Type B pancreatic cell (in vitro differentiated cells): ENCODE measurements around the gene MTURN. TPM values are rescaled to one million over a fixed set of nuclear protein-coding genes. Genes with fewer than 3 reads are reported as not detected.

ENCODE experiments used
- DNase-seq: peaks from one replicate; pipeline ENCODE4 v3.0.0; 2021; ENCODE audit warnings: mixed read lengths; ENCODE audit not compliant: unreplicated experiment; ENCODE audit errors: extremely low spot score
- H3K27ac Mint-ChIP-seq: 2 replicates; pipeline ENCODE4 v1.8.0; 2021; ENCODE audit warnings: mild to moderate bottlenecking, mixed read lengths
- H3K27me3 Mint-ChIP-seq: 2 replicates; pipeline ENCODE4 v1.8.0; 2021; ENCODE audit warnings: mixed read lengths
- H3K36me3 Mint-ChIP-seq: 2 replicates; pipeline ENCODE4 v1.8.0; 2021; ENCODE audit warnings: mixed read lengths
- H3K4me1 Mint-ChIP-seq: one replicate; pipeline ENCODE4 v1.8.0; 2021; ENCODE audit warnings: mixed read lengths; ENCODE audit not compliant: unreplicated experiment
- H3K4me3 Mint-ChIP-seq: 2 replicates; pipeline ENCODE4 v1.8.0; 2021; ENCODE audit warnings: mild to moderate bottlenecking, mixed read lengths
- H3K9me3 Mint-ChIP-seq: 2 replicates; pipeline ENCODE4 v1.8.0; 2021; ENCODE audit warnings: mixed read lengths
- total RNA-seq: library from RNA; stranded (reverse); gene quantifications from 2 replicates; pipeline ENCODE4 v1.2.1, GENCODE V29; 2021; ENCODE audit warnings: low replicate concordance
- TF ChIP-seq, protein P1 (sequence below): fragments of 200-600 bp; sonication (generic); conservative IDR thresholded peaks from 2 replicates; pipeline ENCODE4 v1.5.0; 2021; ENCODE audit warnings: antibody characterized with exemption, mild to moderate bottlenecking

Gene MTURN
- total RNA-seq, 1 donor from 2014 or later, result 23.3 TPM

DNA sequence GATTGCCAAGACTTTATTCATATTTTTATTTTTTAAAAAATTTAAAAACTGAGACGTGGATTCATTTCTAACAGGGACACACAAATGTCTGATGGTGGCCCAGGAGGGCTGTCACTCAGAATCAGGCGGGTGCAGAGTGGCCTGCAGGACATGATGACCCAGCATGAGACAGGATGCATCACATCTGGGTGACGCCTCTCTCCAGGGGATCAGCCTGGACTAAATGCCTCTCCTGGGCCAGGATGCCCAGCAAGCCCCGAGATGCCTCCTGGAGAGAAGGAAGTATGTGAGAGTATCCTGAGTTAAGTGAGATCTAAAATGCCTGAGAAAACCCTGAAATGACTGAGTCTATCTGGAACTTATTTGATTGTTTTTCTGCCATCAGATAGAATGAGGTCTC, 16.9 kb upstream of the MTURN start:
- peaks cover 8% of the 10 kb centered on the region for H3K9me3 Mint-ChIP-seq
- DNase-seq, result no peak
- H3K4me3 Mint-ChIP-seq, result no peak overlapping the region
- no peak overlapping the region for H3K27ac Mint-ChIP-seq
- TF ChIP-seq, protein P1, sequence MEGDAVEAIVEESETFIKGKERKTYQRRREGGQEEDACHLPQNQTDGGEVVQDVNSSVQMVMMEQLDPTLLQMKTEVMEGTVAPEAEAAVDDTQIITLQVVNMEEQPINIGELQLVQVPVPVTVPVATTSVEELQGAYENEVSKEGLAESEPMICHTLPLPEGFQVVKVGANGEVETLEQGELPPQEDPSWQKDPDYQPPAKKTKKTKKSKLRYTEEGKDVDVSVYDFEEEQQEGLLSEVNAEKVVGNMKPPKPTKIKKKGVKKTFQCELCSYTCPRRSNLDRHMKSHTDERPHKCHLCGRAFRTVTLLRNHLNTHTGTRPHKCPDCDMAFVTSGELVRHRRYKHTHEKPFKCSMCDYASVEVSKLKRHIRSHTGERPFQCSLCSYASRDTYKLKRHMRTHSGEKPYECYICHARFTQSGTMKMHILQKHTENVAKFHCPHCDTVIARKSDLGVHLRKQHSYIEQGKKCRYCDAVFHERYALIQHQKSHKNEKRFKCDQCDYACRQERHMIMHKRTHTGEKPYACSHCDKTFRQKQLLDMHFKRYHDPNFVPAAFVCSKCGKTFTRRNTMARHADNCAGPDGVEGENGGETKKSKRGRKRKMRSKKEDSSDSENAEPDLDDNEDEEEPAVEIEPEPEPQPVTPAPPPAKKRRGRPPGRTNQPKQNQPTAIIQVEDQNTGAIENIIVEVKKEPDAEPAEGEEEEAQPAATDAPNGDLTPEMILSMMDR, result no peak
- peaks cover 8% of the 10 kb centered on the region for H3K36me3 Mint-ChIP-seq
- no peaks in the 10 kb centered on the region for H3K27me3 Mint-ChIP-seq
- no peaks in the 10 kb centered on the region for H3K4me1 Mint-ChIP-seq

DNA sequence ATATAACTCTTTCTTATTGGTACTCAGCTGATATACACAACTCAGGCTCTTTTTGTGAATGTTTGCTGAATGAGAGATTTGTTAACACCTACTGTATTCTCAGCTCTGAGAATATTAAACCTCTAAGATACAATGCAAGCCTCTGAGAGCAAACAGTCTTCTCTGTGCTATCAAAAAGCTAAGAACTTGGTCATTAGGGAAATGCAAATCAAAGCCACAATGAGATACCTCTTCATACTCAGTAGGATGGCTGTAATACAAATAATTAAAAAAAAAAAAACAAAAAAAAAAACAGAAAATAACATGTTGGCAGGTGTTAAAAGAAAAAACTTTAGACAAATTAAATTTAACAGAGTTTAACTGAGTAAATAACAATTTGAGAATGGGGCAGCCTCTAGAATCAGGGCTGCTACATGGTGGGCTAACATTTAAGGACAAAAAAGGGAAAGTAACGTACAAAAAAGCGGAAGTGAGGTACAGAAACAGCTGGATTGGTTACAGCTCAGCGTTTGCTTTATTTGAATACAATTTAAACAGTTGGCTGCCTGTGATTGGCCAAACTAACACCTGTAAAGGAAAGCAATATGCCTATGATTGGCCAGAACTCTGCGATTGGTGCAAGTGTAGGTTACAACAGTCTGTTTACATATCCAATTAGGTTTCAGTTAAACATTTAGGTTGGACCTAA, 14.8 kb upstream of the MTURN start:
- TF ChIP-seq, protein P1, result no peak
- H3K9me3 Mint-ChIP-seq, result no peaks in the 10 kb centered on the region

DNA sequence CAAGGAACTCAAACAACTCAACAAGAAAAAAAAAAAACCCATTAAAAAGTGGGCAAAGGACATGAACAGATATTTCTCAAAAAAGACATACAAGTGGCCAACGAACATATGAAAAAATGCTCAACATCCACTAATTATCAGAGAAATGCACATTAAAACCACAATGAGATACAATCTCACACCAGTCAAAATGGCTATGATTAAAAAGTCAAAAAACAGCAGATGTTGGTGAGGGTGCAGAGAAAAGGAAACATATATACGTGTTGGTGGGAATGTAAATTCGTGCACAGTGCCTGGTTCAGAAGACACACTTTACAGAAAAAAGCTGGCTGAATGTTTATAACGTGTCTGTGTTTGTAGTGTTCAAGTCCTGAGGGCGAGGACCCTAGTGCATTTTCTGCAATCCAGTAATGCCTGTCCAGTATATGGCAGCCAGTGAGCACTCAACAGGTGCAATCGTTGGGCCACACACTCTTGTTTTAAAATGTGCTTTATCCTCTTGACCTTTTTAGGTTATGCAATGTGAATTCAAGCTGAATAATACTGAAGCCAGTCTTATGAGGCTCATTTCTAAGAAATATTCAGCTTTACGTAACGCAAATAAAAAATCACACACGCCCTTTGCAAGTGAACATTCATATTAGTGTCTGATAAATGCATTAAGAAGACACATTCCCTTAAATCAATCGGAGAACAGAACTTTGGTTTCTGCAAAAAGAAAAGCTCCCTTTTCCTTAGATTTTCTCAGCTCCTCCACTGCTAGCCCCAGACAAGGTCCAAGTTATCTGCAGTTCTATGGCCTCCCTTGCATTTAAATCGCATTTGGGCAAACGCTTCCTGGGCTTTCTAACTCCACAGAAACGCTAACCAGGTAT, 813 bp upstream of the MTURN start:
- peak overlapping the region; percentile 91 for H3K4me3 Mint-ChIP-seq
- H3K27ac Mint-ChIP-seq, result peak overlapping the region; percentile 91
- TF ChIP-seq, protein P1, result no peak
- DNase-seq, result no peak
- no peaks in the 10 kb centered on the region for H3K27me3 Mint-ChIP-seq
- no peaks in the 10 kb centered on the region for H3K9me3 Mint-ChIP-seq
- H3K36me3 Mint-ChIP-seq, result peaks cover 3% of the 10 kb centered on the region
- H3K4me1 Mint-ChIP-seq, result peaks cover 9% of the 10 kb centered on the region

More for the DNA sequence above, 14.8 kb upstream of the MTURN start:
- Mint-ChIP-seq H3K27me3 (no peaks in the 10 kb centered on the region), H3K4me1 (no peaks in the 10 kb centered on the region), H3K36me3 (no peaks in the 10 kb centered on the region), H3K4me3 (no peak overlapping the region), H3K27ac (no peak overlapping the region)
- DNase-seq, result no peak

GRCh38 chr7:30135301-30136116, 723 bp downstream of the MTURN start:
- TF ChIP-seq, protein P1, result no peak
- Mint-ChIP-seq H3K4me3 (peak overlapping the region; percentile 96), H3K27ac (peak overlapping the region; percentile 76), H3K36me3 (no peaks in the 10 kb centered on the region), H3K4me1 (peaks cover 9% of the 10 kb centered on the region), H3K9me3 (no peaks in the 10 kb centered on the region), H3K27me3 (no peaks in the 10 kb centered on the region)
- DNase-seq, result peak; percentile 77

GRCh38 chr7:30136117-30136731, 1.4 kb downstream of the MTURN start:
- Mint-ChIP-seq H3K9me3 (no peaks in the 10 kb centered on the region), H3K4me1 (peaks cover 9% of the 10 kb centered on the region), H3K27me3 (no peaks in the 10 kb centered on the region), H3K36me3 (no peaks in the 10 kb centered on the region), H3K4me3 (peak overlapping the region; percentile 96), H3K27ac (peak overlapping the region; percentile 76)
- TF ChIP-seq, protein P1, result no peak
- no peak for DNase-seq
